IPS DF 6.9 (cell line): ENCODE measurements around the gene BORCS6.
"Not testable (repeated sequence)": the region's sequence is repeated elsewhere in the genome, so short reads cannot be mapped to it uniquely, and the experiment has no call there.

ENCODE experiments used
- DNase-seq: peaks from one replicate; pipeline ENCODE4 v3.0.0-alpha.2; 2013; ENCODE audit warnings: low read depth, low spot score
- H3K27ac ChIP-seq: one replicate; pipeline ENCODE4 v1.5.1; 2013; ENCODE audit warnings: low read length, control low read depth
- H3K27me3 ChIP-seq: 2 replicates; pipeline ENCODE4 v1.6.1; 2013; ENCODE audit warnings: mild to moderate bottlenecking, low read length; ENCODE audit not compliant: control insufficient read depth, insufficient read depth
- H3K36me3 ChIP-seq: 2 replicates; pipeline ENCODE4 v1.6.1; 2013; ENCODE audit warnings: low read length; ENCODE audit not compliant: control insufficient read depth, insufficient read depth
- H3K4me1 ChIP-seq: 2 replicates; pipeline ENCODE4 v1.6.1; 2013; ENCODE audit warnings: low read length; ENCODE audit not compliant: control insufficient read depth, insufficient read depth
- H3K4me3 ChIP-seq: 2 replicates; pipeline ENCODE4 v1.5.1; 2013; ENCODE audit warnings: mild to moderate bottlenecking, low read length
- H3K9me3 ChIP-seq: 2 replicates; pipeline ENCODE4 v1.6.1; 2013; ENCODE audit warnings: low read length, inconsistent platforms; ENCODE audit not compliant: control insufficient read depth, insufficient read depth
- WGBS: extraction: QIAGEN DNeasy Blood & Tissue Kit; methylation state at CpG from one replicate; pipeline ENCODE4 v1.1.7; 2013; ENCODE audit warnings: mixed read lengths, missing lambda C conversion rate; ENCODE audit not compliant: insufficient read length, insufficient coverage; 5-methylcytosine and 5-hydroxymethylcytosine counted together

The BORCS6 gene

GRCh38 chr17:8186787-8187516 lies 3.0 kb downstream of the BORCS6 start:
- no CpG with 5 or more reads among the region's 32 CpGs for WGBS
- H3K9me3 ChIP-seq = no peaks in the 10 kb centered on the region
- no peak for DNase-seq
- no peak overlapping the region for H3K27ac ChIP-seq
- H3K27me3 ChIP-seq = no peaks in the 10 kb centered on the region
- no peaks in the 10 kb centered on the region for H3K36me3 ChIP-seq
- peaks cover 8% of the 10 kb centered on the region for H3K4me1 ChIP-seq
- H3K4me3 ChIP-seq = peak overlapping the region; percentile 74; the same call in 1 of the 2 replicates

DNA sequence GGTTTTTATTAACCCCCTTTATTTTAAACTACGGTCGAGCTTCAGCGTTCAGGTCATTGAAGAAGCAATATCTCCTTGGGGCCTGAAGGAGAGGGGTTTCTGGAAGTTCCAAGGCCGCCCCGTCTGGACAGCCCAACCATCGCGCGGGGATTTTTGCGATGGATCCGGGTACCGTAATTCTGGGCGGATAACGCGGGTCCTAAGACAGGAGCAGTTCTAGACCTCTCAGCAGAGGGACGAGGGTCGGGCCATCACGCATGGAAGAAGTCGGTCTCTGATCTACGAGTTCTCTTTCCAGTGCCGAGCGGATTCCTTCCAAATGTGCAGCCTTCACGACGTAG lies 3.6 kb downstream of the BORCS6 start:
- Histone ChIP-seq H3K27ac (no peak overlapping the region), H3K4me1 (peaks cover 8% of the 10 kb centered on the region), H3K27me3 (no peaks in the 10 kb centered on the region), H3K9me3 (no peaks in the 10 kb centered on the region), H3K4me3 (peak overlapping the region; percentile 74; the same call in 1 of the 2 replicates), H3K36me3 (no peaks in the 10 kb centered on the region)
- no CpG with 5 or more reads among the region's 23 CpGs for WGBS
- DNase-seq = no peak

DNA sequence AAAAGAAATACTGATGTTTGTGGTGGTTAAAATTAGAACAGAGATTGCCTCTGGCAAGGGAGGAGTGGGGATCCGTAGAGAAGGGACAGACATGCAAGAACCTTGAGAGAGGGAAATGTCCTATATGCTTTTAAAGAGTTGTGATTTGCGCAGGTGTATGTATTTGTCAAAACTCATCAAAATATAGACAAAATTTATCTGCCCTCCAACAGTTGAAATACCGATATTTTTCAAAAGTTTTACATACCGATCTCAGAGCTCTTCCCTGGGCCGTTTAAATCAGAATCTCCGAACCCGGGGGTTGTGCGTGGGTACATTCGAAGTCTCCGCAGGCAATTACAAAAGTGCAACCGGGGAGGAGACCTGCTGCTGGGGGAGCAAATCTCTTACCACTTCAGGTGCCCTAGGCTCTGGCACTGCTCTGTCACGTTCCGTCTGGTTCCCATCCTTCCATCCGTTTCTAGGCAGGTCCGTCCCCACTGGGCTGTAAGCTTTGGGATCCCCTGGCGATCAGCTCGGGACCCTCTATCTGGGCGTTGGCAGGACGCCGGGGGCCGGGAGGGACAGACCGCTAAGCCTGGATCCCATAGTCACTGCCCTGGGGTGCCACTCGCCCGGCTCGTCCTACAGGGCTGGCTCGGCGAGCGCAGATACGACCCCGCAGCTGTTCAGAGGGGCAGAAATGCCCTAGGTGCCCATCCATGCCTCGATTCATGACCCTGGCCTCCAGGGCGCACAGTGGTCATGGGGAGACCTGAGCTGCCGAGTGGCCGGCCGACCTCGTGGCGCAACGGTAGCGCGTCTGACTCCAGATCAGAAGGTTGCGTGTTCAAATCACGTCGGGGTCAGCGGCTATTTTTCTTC lies 4.2 kb downstream of the BORCS6 start:
- Histone ChIP-seq H3K27me3 (no peaks in the 10 kb centered on the region), H3K4me3 (peak overlapping the region; percentile 74; the same call in 1 of the 2 replicates), H3K4me1 (peaks cover 8% of the 10 kb centered on the region), H3K27ac (no peak overlapping the region), H3K9me3 (no peaks in the 10 kb centered on the region), H3K36me3 (no peaks in the 10 kb centered on the region)
- no CpG with 5 or more reads among the region's 44 CpGs for WGBS
- no peak for DNase-seq

DNA sequence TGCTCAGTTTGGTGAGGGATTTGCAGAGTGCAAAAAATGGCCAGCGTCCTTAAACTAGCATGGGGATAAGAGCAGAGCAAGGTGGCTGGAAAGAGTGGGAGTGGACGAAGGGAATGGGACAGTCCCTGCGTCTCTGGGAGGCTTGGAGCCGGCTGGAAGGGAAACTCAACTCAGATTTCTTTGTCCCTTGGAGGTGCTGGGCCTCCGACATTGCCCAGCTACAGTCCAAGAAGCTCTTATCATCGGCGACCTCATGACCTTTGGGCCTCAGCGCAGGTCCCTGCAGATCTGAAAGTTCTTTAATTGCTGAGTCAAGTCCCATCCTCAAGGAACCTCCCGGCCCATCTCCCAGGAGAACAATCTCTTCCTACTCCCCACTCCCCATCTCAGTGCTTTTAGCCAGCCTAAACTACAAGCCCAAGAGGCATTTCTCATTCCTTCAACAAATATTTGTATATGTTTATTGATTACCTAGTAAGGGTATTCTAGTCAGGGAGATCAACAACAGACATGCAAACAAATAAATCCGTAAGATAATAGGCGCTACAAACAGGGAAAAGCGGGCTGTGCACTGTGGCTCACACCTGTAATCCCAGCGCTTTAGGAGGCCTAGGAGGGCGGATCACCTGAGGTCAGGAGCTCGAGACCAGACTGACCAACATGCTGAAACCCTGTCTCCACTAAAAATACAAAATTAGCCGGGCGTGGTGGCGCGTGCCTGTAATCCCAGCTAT lies 12.8 kb downstream of the BORCS6 start:
- H3K4me3 ChIP-seq = peak overlapping the region; percentile 48; the same call in 1 of the 2 replicates
- no peak overlapping the region for H3K27ac ChIP-seq
- no CpG with 5 or more reads among the region's 19 CpGs for WGBS

GRCh38 chr17:8176197-8176940 lies 13.6 kb downstream of the BORCS6 start, which contains the start of gene TMEM107:
TMEM107 (minus strand) TSS chr17:8176380; CDS start chr17:8176286, 94 bp downstream.
- no CpG with 5 or more reads among the region's 56 CpGs for WGBS
- no peak for DNase-seq
- Histone ChIP-seq H3K4me3 (peak within 1 kb of the TSS; percentile 48; the same call in 1 of the 2 replicates), H3K4me1 (peaks cover 5% of the 10 kb centered on the region), H3K27ac (no peak within 1 kb of the TSS), H3K27me3 (no peaks in the 10 kb centered on the region), H3K9me3 (no peaks in the 10 kb centered on the region), H3K36me3 (no peaks in the 10 kb centered on the region)

More for the DNA sequence above, 12.8 kb downstream of the BORCS6 start:
- H3K4me1 ChIP-seq = peaks cover 5% of the 10 kb centered on the region
- H3K27me3 ChIP-seq = no peaks in the 10 kb centered on the region
- DNase-seq = no peak
- no peaks in the 10 kb centered on the region for H3K36me3 ChIP-seq
- no peaks in the 10 kb centered on the region for H3K9me3 ChIP-seq

DNA sequence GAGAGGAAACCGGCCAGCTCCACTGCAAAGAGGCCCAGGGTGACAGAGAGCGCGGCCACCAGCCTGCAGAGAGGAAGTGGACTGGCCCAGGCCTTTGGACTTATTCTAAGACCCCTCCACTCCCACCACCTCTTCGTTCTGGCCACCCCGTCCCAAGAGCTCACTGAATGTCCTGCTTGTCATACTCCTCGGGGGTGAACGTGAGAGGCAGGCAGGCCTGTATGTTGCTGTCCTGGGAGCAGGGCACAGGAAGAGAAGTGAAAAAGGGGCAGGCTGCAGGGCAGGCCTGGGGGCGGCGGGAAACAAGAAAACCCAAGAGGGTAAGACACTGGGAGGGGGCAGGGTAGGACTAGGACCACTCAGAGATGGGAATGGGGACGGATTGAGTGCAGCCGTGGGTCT lies 14.2 kb downstream of the BORCS6 start:
- DNase-seq = no peak
- Histone ChIP-seq H3K4me1 (peaks cover 5% of the 10 kb centered on the region), H3K36me3 (no peaks in the 10 kb centered on the region), H3K4me3 (peak overlapping the region; percentile 48; the same call in 1 of the 2 replicates), H3K27ac (no peak overlapping the region), H3K9me3 (no peaks in the 10 kb centered on the region), H3K27me3 (no peaks in the 10 kb centered on the region)
- no CpG with 5 or more reads among the region's 11 CpGs for WGBS

DNA sequence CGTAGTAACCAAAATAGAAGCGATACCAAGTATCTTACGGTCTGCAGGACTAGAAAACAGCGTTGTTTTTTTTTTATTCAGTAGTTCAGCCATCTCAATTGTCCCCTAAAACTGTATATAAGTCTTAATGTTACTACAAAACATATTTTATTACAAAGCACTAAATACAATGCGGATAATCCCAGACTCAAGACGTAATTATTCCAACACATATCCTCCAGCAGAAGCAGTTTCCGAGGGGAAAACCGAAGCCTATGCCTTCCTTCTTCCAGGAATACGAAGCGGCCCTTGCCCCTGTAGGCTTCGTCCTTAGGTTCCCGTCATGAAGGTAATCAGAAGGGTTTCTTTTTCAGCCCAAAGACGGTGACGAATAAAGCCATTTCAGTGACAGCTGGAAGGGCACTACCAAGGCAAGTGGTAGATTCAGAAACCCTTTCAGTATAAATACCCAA lies 16.1 kb downstream of the BORCS6 start:
- no CpG with 5 or more reads among the region's 14 CpGs for WGBS
- peak overlapping the region; percentile 41; the same call in 1 of the 2 replicates for H3K4me3 ChIP-seq
- H3K9me3 ChIP-seq = no peaks in the 10 kb centered on the region
- H3K36me3 ChIP-seq = no peaks in the 10 kb centered on the region
- H3K27ac ChIP-seq = no peak overlapping the region
- peaks cover 5% of the 10 kb centered on the region for H3K4me1 ChIP-seq
- no peaks in the 10 kb centered on the region for H3K27me3 ChIP-seq
- no peak for DNase-seq

DNA sequence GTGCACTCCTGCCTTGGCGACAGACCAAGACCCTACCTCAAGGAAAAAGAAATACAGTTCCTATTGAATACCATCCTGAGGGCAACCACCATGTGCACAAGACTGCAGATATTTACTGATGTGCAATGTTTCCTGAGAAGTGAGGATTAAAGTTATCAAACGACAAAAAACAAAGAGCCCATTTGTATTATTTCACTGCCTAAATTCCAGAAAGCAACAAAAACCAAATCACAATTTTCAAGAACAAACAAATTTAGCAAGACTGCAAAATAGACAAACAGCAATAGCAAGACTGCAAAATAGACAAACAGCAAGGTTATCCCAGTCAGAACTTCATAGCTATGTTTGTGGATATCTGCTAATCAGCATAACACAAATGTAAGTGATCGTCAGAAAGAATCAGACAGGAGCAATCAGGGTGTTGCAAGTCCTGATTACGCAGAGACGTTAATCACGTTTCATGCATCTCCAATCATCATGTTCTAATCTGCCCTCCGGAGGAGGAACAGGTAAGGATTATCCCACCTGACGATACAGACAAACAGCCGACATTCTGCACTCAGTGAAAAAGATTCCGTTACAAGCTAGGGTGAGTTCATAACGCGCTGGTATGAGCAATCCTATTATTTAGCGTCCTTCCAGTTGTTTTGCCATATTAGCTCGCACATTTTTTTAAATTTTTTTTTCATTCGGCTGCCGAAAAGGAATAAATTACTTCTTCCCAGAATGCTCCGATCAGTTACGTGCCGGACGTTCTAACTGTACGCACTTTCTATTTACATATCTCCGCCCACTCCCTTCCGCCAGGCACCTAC lies 16.7 kb downstream of the BORCS6 start:
- no peaks in the 10 kb centered on the region for H3K36me3 ChIP-seq
- no peak overlapping the region for H3K27ac ChIP-seq
- H3K27me3 ChIP-seq = no peaks in the 10 kb centered on the region
- DNase-seq = no peak
- peak overlapping the region; percentile 41; the same call in 1 of the 2 replicates for H3K4me3 ChIP-seq
- H3K9me3 ChIP-seq = no peaks in the 10 kb centered on the region
- peaks cover 5% of the 10 kb centered on the region for H3K4me1 ChIP-seq
- no CpG with 5 or more reads among the region's 23 CpGs for WGBS

GRCh38 chr17:8170186-8170585 lies 19.8 kb downstream of the BORCS6 start:
- not testable (repeated sequence) for H3K27ac ChIP-seq, DNase-seq, H3K4me3 ChIP-seq, H3K36me3 ChIP-seq, H3K9me3 ChIP-seq, H3K4me1 ChIP-seq, H3K27me3 ChIP-seq
- no CpG with 5 or more reads among the region's 19 CpGs for WGBS
